Activated T-cell treated with anti-CD3 and anti-CD28 coated beads, Interleukin-2, amount 50 U/mL, for 4 hours (primary cell): ENCODE measurements around the gene CA11. TPM values are rescaled to one million over a fixed set of nuclear protein-coding genes. Genes with fewer than 3 reads are reported as not detected.

Experiments used
- ATAC-seq, 2 donors: fragments of 200-7000 bp; cut with Tn5 transposase; one replicate each; pipeline ENCODE4 v1.10.0; 2021
- DNase-seq: peaks from one replicate; pipeline ENCODE4 v3.0.0-alpha.2; 2020
- H3K27me3 Mint-ChIP-seq: one replicate; pipeline ENCODE4 v1.8.0; 2021; ENCODE audit warnings: low read depth, mixed read lengths
- H3K36me3 Mint-ChIP-seq: one replicate; pipeline ENCODE4 v1.8.0; 2022; ENCODE audit warnings: mixed read lengths; ENCODE audit not compliant: insufficient read depth
- H3K4me1 Mint-ChIP-seq: one replicate; pipeline ENCODE4 v1.8.0; 2021; ENCODE audit warnings: low read depth, mixed read lengths
- H3K4me3 Mint-ChIP-seq: one replicate; pipeline ENCODE4 v1.8.0; 2021; ENCODE audit warnings: mild to moderate bottlenecking, moderate library complexity, mixed read lengths
- H3K9me3 Mint-ChIP-seq: one replicate; pipeline ENCODE4 v1.8.0; 2021; ENCODE audit warnings: mixed read lengths
- total RNA-seq, 3 donors: library from RNA; stranded (reverse); gene quantifications; one replicate each; pipeline ENCODE4 v1.2.1, GENCODE V29; 2021

CA11 gene
- total RNA-seq, 3 donors from 2014 or later: 8.8 to 11.6 (median 9.1) TPM

GRCh38 chr19:48674921-48675824 lies 29.2 kb upstream of the CA11 start:
- Mint-ChIP-seq H3K4me3 (no peak overlapping the region), H3K36me3 (no peaks in the 10 kb centered on the region), H3K4me1 (peaks cover 5% of the 10 kb centered on the region), H3K27me3 (peaks cover 2% of the 10 kb centered on the region), H3K9me3 (no peaks in the 10 kb centered on the region)
- DNase-seq: peak; percentile 74
- peak; percentile 94 to 95 for ATAC-seq

- Mint-ChIP-seq H3K4me3 (no peak overlapping the region), H3K36me3 (no peaks in the 10 kb centered on the region)
- ATAC-seq: no peak
Measured at GRCh38 chr19:48674216-48674809, 28.3 kb upstream of the CA11 start.

GRCh38 chr19:48673436-48674100 lies 27.6 kb upstream of the CA11 start:
- ATAC-seq: no peak
- DNase-seq: no peak
- H3K4me3 Mint-ChIP-seq: no peak overlapping the region
- H3K36me3 Mint-ChIP-seq: no peaks in the 10 kb centered on the region
- peaks cover 2% of the 10 kb centered on the region for H3K27me3 Mint-ChIP-seq
- no peaks in the 10 kb centered on the region for H3K9me3 Mint-ChIP-seq
- peaks cover 5% of the 10 kb centered on the region for H3K4me1 Mint-ChIP-seq

More at GRCh38 chr19:48674216-48674809, 28.3 kb upstream of the CA11 start:
- Mint-ChIP-seq H3K9me3 (no peaks in the 10 kb centered on the region), H3K27me3 (peaks cover 2% of the 10 kb centered on the region), H3K4me1 (peaks cover 5% of the 10 kb centered on the region)
- DNase-seq: no peak

GRCh38 chr19:48672994-48673393 lies 27.0 kb upstream of the CA11 start, which contains the start of gene NTN5:
Gene NTN5 (minus strand): TSS chr19:48673017. CDS start chr19:48670986, 2,031 bp downstream.
- H3K4me1 Mint-ChIP-seq: peaks cover 5% of the 10 kb centered on the region
- ATAC-seq: no peak

GRCh38 chr19:48671446-48671995 lies 25.5 kb upstream of the CA11 start:
- Mint-ChIP-seq H3K36me3 (no peaks in the 10 kb centered on the region), H3K9me3 (no peaks in the 10 kb centered on the region), H3K4me3 (no peak overlapping the region), H3K4me1 (peaks cover 5% of the 10 kb centered on the region), H3K27me3 (peaks cover 2% of the 10 kb centered on the region)
- ATAC-seq (no peak), DNase-seq (no peak)

More at GRCh38 chr19:48672994-48673393, 27.0 kb upstream of the CA11 start, which contains the start of gene NTN5:
- DNase-seq: no peak
- no peaks in the 10 kb centered on the region for H3K9me3 Mint-ChIP-seq
- no peaks in the 10 kb centered on the region for H3K36me3 Mint-ChIP-seq
- H3K4me3 Mint-ChIP-seq: no peak within 1 kb of the TSS
- peaks cover 2% of the 10 kb centered on the region for H3K27me3 Mint-ChIP-seq

- DNase-seq: no peak
- Mint-ChIP-seq H3K36me3 (no peaks in the 10 kb centered on the region), H3K4me3 (no peak overlapping the region), H3K27me3 (peaks cover 2% of the 10 kb centered on the region), H3K4me1 (peaks cover 5% of the 10 kb centered on the region), H3K9me3 (no peaks in the 10 kb centered on the region)
- ATAC-seq: no peak
Measured at GRCh38 chr19:48670699-48671445, 24.9 kb upstream of the CA11 start.

- no peaks in the 10 kb centered on the region for H3K9me3 Mint-ChIP-seq
Measured at GRCh38 chr19:48669903-48670668, 24.1 kb upstream of the CA11 start.

GRCh38 chr19:48668761-48669160 lies 22.8 kb upstream of the CA11 start:
- H3K36me3 Mint-ChIP-seq: no peaks in the 10 kb centered on the region
- no peak for DNase-seq
- H3K4me3 Mint-ChIP-seq: no peak overlapping the region
- H3K9me3 Mint-ChIP-seq: no peaks in the 10 kb centered on the region
- no peaks in the 10 kb centered on the region for H3K4me1 Mint-ChIP-seq
- no peaks in the 10 kb centered on the region for H3K27me3 Mint-ChIP-seq
- ATAC-seq: no peak

More at GRCh38 chr19:48669903-48670668, 24.1 kb upstream of the CA11 start:
- H3K4me3 Mint-ChIP-seq: no peak overlapping the region
- no peaks in the 10 kb centered on the region for H3K27me3 Mint-ChIP-seq
- DNase-seq (no peak), ATAC-seq (no peak)
- peaks cover 1% of the 10 kb centered on the region for H3K4me1 Mint-ChIP-seq
- no peaks in the 10 kb centered on the region for H3K36me3 Mint-ChIP-seq

- Mint-ChIP-seq H3K4me3 (no peak overlapping the region), H3K9me3 (no peaks in the 10 kb centered on the region), H3K27me3 (no peaks in the 10 kb centered on the region), H3K4me1 (no peaks in the 10 kb centered on the region), H3K36me3 (no peaks in the 10 kb centered on the region)
- ATAC-seq: no peak
- DNase-seq: no peak
Measured at GRCh38 chr19:48668332-48668731, 22.3 kb upstream of the CA11 start.

- Mint-ChIP-seq H3K9me3 (no peaks in the 10 kb centered on the region), H3K4me3 (no peak overlapping the region), H3K4me1 (peaks cover 5% of the 10 kb centered on the region), H3K27me3 (no peaks in the 10 kb centered on the region), H3K36me3 (no peaks in the 10 kb centered on the region)
- ATAC-seq (no peak), DNase-seq (no peak)
Measured at GRCh38 chr19:48665786-48666185, 19.8 kb upstream of the CA11 start.

GRCh38 chr19:48664476-48664875 lies 18.5 kb upstream of the CA11 start:
- H3K4me3 Mint-ChIP-seq: no peak overlapping the region
- DNase-seq (no peak), ATAC-seq (no peak)
- H3K4me1 Mint-ChIP-seq: peaks cover 7% of the 10 kb centered on the region
- H3K36me3 Mint-ChIP-seq: no peaks in the 10 kb centered on the region
- no peaks in the 10 kb centered on the region for H3K27me3 Mint-ChIP-seq
- no peaks in the 10 kb centered on the region for H3K9me3 Mint-ChIP-seq

- no peak overlapping the region for H3K4me3 Mint-ChIP-seq
- peaks cover 7% of the 10 kb centered on the region for H3K4me1 Mint-ChIP-seq
- H3K9me3 Mint-ChIP-seq: no peaks in the 10 kb centered on the region
- DNase-seq: no peak
- no peaks in the 10 kb centered on the region for H3K27me3 Mint-ChIP-seq
- no peaks in the 10 kb centered on the region for H3K36me3 Mint-ChIP-seq
- ATAC-seq: no peak
Measured at GRCh38 chr19:48663667-48664066, 17.7 kb upstream of the CA11 start.

GRCh38 chr19:48661711-48662090 lies 15.7 kb upstream of the CA11 start:
- H3K4me3 Mint-ChIP-seq: no peak overlapping the region
- no peaks in the 10 kb centered on the region for H3K9me3 Mint-ChIP-seq
- H3K27me3 Mint-ChIP-seq: no peaks in the 10 kb centered on the region
- peaks cover 7% of the 10 kb centered on the region for H3K4me1 Mint-ChIP-seq
- no peak for ATAC-seq
- no peak for DNase-seq
- no peaks in the 10 kb centered on the region for H3K36me3 Mint-ChIP-seq
